ENCODE results near the gene APOL5.
"Not testable (repeated sequence)": the region's sequence is repeated elsewhere in the genome, so short reads cannot be mapped to it uniquely, and the experiment has no call there.

The APOL5 gene

DNA sequence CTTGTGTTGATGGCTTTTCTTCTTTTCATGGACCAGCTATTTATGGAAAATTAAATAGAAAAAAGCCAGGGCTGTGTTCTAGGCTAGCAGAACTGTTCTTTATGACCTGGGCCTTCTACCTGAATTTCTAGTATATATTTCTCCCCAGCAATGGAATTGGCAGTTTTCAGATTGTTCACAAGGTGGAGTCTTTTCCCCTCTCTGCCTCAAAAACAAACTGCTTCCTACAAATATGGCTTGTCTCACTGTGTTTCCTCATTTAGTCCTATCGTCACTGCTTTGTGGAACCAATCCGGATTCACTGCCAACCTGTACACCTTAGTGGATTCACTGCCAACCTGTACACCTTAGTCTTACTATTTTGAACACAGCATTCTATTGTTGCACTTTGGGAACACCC, 5.0 kb upstream of the APOL5 start:
- no peak for DNase-seq

DNA sequence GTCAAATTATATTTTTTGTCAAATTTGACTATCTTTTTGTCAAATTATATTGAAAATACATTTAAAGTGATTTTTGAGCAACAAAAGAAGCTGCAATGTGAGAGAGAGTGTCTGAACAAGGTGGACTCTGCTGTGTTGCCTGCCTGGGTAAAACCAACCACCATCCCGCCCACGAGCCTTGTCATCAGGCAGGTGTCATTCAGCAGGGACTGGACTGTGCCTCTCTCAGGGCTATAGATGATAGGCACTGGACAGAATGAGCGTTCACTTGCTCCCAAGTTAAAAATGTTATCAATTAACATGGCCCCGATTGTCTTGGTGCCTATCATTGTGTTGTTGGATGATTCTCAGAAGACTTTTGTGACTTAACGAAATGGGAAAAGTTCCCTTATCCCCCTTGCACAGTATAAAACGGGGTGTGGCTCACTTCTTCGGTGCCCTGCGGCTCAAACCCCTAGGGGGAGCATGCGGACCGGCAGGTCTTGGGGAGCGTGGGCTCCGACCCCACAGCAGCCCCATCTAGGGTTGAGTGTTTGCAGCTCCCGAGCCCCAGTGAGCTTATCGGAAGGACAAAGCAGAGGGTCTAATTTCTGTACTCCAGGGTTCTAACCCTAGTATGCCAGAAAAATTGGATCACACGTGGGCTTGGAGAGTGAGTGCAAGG, 1.7 kb downstream of the APOL5 start:
- no peak for DNase-seq

DNA sequence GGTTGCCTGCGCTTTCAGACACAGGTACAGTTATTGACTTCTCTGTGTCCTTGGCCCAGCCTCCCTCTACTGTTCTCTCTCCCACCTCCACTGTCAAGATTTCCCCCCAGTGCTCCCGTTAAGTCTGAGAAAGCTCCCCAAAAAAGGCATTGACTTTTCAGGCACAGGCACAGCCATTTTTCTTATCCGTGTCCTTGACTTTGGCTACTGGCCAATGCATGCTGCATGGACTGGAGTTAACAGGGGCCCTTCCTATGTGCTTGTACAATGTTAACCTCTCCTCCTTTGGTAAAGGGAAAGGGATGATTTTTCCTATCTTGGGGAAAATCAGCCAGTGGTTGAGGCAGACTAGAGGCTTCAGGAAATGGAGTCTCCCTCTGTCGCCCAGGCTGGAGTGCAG, 4.3 kb downstream of the APOL5 start:
- no peak for DNase-seq

DNA sequence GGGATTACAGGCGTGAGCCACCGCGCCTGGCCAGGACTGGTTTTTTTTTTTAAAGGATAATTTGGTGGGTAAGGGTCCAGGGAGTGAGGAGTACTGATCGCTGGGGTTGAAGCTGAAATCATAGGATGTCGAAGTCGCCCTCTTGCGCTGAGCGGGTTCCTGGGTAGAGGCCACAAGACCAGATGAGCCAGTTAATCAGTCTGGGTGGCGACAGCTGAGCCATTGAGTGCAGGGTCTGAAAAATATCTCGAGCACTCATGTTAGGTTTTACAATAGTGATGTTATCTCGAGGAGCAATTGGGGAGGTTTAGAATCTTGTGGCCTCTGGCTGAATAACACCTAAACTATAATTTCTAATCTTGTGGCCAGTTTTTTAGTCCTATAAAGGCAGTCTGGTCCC, 7.8 kb downstream of the APOL5 start:
- no peak for DNase-seq

DNA sequence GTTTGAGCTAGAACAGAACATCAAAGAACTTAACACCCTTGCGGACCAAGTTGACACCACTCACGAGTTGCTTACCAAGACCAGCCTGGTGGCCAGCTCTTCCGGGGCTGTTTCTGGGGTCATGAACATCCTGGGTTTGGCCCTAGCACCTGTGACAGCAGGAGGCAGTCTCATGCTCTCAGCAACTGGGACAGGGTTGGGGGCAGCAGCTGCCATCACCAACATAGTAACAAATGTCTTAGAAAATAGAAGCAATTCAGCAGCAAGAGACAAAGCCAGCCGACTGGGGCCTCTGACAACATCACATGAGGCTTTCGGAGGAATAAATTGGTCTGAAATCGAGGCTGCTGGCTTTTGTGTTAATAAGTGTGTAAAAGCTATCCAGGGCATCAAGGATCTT, 8.7 kb downstream of the APOL5 start:
- no peak for DNase-seq

DNA sequence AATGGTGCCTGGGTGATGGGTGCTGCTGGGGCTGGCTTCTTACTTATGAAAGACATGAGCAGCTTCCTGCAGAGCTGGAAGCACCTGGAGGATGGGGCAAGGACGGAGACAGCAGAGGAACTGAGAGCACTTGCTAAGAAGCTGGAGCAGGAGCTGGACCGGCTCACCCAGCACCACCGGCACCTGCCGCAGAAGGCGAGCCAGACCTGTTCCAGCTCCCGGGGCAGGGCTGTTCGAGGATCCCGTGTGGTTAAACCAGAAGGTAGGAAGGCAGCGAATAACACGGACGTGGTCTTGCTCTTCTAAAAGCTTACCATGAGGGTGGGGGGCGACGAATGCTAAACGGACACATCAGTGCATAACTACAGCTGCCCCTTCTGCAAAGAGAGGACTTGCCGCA, 9.3 kb downstream of the APOL5 start:
- DNase-seq: no peak

DNA sequence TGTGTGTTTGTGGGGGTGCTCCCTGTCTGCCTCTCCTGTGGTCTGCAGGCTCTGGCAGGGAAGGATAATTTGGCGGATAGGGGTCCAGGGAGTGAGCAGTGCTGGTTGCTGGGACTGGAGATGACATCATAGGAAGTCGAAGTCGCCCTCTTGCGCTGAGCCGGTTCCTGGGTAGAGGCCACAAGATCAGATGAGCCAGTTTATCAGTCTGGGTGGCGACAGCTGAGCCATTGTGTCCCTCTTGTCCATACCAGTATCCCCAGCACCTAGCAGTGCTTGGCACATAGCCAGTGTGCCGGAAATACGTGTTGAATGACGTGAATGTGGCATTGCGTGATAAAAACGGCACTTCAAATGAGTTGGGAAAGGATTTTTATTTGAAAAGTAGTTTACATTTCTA, 9.8 kb downstream of the APOL5 start:
- no peak for DNase-seq

DNA sequence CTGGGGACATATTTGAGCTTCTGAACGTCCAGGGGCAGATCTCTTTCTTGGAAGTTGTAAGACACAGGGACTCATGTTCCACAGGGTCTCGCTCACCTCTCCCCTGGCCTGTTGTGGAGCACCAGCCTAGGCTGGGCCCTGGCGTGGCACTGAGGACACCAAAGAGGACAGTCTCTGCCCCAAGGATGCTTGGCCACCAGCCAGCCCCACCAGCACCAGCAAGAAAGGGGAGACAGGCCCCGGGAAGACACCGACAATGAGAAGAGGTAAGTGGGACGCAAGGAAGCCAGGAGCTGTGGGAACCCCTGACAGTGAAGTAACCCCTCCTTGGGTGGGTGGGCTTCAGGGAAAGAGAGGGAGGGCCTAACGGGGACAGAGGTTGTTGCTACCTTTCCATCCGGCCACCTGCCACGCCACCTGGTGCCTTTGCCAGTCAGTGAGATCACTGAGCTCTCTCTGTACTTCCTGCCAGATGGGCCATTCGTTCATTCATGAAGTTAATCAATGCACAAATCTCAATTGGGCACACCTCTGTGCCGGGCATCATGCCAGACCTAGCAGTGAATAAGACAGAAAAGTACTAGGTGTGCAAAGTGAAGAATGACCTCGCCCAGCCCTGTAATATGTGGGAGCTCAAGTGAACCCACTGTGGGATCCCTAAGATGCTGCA, 11.1 kb downstream of the APOL5 start:
- DNase-seq: no peak

DNA sequence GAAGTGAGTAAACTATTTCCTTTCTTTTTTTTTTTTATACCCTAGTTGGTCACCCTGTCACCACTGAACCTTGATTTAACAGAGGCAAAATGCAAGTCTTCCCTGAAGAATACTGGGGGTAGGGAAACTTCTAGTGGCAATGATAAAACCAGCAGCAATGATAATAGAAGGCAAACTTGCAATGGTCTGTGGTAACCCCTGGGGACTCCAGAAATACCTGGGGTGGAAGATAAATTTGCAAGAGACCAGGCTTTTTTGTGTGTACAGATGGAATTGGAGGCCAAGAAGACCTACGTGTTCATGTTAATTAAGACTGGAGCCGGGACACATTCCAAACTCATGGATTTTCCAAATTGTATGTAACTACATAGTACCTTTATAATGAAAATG, 11.6 kb downstream of the APOL5 start:
- DNase-seq: no peak

DNA sequence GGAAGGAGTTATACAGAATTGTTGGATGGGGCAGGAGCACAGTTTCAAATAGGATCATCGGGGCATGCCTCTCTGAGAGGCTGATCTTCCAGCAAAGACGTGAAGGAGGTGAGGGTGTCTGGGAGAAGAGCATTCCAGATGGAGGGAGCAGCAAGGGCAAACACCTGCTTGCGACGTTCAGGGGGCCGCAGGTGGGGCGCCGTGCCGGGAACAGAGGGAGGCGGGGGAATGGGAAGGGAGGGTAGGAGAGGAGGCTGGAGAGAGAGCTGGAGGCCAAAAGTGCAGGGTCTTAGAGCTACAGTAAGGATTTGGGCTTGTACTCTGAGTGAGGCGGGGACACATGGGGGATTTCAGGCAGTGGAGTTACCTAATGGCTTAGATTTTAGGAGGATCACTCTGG, 13.6 kb downstream of the APOL5 start:
- no peak for DNase-seq

DNA sequence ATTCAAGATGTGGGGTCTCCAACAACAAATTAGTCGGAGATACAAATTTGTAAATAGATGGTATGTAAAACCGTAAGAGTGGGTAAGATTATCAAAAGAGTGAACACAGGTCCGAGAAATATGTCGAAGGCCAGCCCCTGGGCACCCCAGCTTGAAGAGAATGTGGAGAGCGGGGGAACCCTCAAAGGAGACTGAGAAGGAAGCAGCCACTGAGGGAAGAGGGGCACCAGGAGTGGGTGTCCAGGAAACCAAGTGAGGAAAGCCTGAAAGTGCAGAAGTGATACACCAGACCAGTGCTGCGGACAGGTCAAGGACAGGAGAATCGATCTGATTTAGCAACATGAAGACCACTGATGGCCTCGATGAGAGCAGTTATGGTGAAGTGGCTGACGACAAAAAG, 14.4 kb downstream of the APOL5 start:
- no peak for DNase-seq

DNA sequence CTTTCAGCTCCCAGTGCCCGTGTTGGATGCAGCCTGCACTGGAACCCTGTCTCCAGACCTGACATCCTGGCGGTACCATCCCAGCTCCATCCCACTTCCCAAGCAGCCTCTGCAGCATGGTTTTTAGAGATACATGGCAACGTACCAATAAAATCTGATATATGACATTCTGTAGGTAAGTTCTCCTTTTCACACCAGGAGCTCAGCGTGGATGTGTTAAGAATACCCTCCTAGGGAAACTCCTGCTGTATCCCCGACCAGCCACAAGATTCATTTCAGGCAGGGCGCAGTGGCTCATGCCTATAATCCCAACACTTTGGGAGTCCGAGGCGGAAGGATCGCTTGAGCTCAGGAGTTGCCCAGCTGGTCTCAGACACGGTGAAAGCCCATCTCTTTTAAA, 15.4 kb downstream of the APOL5 start:
- no peak for DNase-seq

DNA sequence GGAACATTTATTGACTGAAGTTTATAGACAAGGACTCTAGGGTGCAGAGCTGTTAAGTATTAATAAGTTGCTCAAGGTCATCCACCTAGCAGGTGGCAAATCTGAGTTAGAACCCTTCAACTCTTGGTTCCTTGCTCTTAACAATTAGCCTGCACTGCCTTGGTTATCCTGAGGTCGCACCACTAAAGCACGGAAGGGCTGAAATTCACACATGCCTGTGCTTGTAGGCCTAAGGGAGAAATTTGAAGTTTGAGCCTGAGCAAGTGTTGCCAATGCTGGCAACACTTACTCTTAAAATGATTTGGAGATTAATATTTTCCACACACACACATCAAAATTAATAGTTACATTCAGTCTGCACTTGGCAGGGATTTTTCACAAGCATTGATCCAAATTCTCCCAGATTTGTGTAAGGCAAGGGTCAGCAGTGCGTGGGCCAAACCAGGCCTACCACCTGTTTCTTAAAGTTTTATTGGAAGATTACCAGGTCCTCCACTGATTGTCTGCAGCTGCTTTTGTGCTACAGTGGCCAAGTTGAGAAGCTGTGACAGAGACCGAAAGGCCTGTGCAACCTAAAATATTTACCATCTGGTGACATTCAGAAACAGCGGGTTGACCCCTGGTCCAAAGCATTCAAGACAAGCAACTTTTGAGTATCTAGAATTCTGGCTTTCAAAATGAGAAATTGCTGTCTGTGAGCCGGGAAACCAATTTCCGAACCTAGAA, 16.3 kb downstream of the APOL5 start:
- no peak for DNase-seq

DNA sequence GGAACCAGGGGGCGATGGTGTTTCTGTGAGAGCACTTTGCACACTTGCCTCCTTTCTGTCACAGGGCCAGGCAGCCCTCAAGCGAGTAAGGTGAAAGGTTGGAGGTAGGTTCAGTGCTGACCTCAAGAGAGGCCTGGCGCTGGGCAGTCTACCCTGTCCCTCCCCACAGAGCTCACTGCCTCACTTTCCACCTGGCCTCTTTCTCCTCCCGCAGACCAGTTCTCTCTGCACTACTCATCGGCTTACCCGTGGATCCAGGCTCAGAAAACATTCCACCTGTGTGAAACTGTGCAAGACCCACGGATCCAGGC, 16.8 kb downstream of the APOL5 start:
- DNase-seq: no peak

DNA sequence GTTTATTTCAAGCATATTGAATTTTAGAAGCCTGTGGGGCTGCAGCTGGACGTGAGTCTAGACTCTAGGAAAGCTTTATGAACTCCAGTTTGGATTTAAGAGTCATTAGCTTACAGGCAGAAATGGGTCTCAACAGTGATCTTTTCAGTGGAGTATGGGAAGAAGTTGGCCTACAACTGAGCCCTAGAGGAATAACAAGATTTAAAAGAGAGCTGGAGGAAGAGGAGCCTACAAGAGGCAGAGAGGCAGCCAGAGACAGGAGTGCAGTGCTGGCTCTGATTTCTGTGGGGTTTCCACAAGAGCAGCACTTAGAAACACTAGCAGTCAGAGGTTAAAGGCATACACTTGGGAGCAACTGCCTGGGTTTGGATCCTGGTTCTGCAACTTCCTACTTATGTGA, 17.9 kb downstream of the APOL5 start:
- no peak for DNase-seq

DNA sequence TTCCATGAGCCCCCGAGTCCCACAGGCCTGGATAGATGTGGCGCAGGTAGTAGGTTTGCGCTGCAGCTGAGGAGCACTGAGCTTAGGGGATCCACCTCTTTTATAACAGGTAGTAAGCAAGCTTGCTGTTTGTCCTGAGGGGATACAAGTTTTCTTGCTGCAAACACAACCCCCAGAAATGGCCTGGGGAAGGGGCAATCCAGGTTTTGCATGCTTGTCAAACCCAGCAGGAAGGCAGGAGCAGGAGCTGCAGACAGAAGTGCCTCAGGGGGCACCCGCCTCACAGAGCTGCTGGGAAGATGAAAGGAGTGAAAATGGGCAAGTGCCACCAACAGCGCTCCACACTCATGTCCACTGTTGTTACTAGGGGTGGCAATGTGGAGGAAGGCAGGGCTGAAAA, 18.5 kb downstream of the APOL5 start:
- DNase-seq: no peak

DNA sequence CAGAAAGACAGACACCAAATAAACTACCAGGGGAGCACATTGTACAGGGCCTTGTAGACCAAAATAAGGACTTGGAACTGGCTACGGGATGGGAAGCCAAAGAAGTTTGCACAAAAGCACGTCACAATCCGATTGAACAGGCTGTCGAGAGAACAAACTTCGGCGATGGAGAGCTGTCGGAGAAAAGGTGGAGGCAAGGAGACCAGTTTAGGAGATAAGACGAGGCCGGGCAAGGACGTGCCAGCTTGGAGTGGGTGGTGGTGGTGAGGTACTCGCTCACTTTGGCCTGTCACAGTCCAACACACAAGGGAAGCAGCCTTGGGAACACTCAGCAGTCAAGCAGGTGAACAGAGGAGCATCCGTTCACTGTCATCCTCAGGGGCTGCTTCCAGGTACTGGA, 19.0 kb downstream of the APOL5 start:
- DNase-seq: no peak

DNA sequence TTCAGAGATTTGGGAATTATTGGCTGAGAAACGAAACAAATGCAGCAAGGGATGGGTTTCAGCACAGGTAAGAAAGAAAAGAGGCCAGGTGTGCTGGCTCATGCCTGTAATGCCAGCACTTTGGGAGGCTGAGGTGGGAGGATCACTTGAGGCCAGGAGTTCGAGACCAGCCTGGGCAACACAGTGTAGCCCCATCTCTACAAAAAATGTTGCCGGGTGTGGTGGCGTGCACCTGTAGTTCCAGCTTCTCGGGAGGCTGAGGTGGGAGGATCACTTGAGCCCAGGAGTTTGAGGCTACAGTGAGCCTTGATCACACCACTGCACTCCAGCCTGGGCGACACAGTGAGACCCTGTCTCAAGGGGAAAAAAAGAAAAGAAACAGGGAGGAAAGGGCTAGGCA, 20.2 kb downstream of the APOL5 start:
- DNase-seq: not testable (repeated sequence)

DNA sequence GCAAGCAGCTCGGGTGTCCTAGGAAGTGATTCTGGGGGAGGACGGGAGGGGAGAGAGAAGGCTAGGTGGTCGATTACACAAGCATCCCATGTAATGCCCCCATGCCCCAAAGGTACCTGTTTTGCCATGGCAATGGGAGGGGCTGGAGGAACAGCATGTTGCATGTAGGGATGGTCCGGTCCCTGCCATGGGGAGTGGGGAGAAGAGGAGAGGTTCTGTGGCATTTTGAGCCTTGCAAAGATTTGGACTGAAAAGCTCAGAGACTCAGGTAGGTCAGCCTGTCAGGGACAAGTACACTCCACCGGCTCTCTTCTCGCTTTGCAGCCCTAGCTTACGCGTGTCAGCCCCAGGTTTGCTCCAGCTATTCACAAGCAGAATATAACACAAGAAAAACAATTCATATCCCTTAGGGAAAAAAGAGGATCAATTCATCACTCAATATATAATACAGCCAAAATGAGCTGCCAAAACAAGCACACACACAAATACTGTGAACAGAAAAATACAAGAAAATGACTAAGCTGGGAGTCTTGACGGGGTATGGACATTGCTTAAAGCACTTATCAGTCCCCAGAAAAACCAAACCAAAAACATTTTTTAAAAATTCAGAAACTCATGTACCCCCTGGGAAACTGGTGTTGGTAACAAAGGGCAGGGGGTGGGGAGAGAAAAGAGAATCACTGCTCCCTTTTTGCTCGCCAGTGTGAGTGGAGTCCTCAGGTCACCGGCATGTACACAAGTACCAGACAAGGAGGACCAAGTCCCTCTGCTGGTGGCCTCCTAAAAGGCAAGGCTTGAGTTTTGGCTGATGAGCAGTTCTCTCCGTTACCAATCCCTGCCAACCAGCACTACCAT, 21.6 kb downstream of the APOL5 start:
- no peak for DNase-seq

DNA sequence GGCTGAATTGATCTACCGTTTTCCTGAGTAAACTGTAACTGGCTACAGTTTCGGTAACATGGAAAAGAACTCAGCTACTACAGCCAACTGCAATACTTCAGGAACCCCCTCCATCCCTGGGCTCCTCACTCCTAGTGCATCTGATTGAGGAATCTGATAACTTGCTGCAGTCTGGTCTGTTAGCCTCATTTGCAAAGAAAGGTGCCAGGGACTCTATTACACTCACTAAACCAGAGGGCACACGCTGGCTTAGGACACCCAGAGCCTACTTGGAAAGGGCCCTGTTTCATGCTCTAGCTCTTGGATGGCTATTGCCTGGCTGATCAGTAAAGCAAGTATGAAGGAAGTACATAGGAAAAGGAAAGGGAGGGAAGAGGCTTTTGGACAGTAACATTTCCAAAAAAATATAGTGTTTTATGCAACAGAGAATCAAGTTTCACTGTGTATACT, 22.3 kb downstream of the APOL5 start:
- DNase-seq: no peak

DNA sequence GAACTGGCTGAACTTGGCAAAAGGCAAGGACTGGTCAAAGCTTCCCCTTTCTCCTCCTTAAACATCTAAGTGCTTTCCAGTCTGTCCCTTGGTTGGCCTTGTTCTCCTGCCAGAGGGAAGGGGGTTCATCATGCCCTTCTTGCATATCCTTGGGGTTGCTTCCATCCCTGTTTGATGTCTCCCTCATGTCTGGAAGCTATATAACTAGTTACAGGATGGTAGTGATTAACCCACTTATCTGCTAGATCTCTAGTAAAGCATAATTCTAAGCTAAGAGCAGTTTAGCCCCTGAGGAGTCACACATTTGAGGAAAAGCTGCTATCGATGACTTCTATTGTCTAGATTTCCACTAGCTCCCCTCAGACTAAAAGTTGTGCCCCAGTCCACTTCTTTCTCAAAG, 22.9 kb downstream of the APOL5 start:
- DNase-seq: no peak

DNA sequence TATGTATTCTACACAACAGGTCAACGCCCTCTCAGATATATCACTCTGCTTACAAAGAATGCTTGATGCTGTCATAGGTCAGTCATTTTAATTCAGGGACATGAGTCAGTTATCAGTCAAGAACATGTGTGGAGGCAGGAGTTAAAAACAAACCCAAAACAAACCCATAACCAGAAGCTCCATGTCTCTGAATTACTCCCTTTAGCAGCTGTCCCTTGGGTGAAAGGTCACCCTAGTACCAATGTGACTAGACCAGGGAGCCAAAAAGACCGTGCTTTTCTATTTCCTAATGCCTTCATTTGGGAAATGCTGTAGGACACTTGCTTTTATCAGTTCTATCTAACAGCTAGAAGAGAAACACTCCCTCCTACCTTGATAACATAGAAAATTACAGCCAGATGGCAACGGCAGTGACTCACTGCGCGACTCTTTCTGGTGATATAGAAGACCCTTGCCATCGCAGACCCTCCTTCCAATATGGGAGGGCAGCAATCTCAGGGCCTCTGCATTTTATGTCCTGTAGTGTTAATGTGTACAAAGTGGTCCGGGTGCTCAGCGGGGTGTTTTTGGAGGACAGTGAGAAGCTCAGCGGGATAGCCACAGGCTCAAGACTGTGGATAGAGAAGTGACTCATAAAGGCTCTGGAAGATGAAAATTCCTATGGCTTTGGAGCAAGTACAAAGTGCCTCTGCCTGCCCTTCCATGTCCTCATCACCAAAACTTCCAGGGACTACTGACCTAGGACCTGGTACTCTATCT, 24.8 kb downstream of the APOL5 start:
- DNase-seq: no peak

DNA sequence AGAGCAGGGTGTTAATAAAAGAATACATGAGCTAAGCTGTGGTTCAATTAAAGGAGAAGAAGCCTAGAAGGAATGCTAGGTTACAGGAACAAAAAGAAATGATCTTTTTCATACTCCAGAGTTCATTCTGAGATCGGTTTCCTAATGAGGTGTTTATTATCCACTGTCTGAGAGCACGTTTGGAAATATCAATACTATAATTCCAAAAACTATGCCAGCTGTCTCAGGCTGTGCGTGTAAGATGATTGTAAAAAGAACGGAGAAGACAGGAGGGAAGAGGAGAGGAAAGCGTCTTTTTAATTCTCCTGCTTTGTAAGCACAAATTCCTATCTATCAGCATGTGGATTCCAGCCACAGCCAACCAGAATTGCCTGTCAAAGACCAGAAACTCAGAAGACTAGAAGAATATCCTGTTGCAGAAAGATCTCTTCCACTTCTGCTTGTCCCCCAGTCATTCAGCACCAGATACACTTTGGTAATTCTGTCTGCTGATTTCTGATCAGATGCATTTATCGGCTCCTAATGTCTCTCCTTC, 25.7 kb downstream of the APOL5 start:
- no peak for DNase-seq

Data from stimulated activated CD4-positive, alpha-beta T cell treated with anti-CD3 and anti-CD28 coated beads, Interleukin-12 subunit alpha, Interleukin-12 subunit beta, amount 100 ng/mL, for 4 hours (primary cell).